OCI-LY3 (cell line): Measurements from ENCODE around the gene GALNT2.

Experiments used
- H2AFZ ChIP-seq: fragments of 200-600, 300-600 bp; shearing (Covaris generic); 2 replicates; pipeline ENCODE4 v1.6.0; 2014; ENCODE audit warnings: antibody characterized with exemption, low read depth, low read length
- H3K27ac ChIP-seq: fragments of 200-600, 300-600 bp; sonication (generic); 2 replicates; pipeline ENCODE4 v1.5.1; 2014; ENCODE audit warnings: mild to moderate bottlenecking, low read length, moderate library complexity, mixed read lengths
- H3K27me3 ChIP-seq: fragments of 200-600, 300-600 bp; sonication (generic); 2 replicates; pipeline ENCODE4 v1.6.1; 2014; ENCODE audit warnings: low read depth, low read length, mixed read lengths
- H3K36me3 ChIP-seq: fragments of 200-600, 300-600 bp; sonication (generic); replicated peaks from 2 replicates; pipeline ENCODE3; 2014; ENCODE audit warnings: low read depth, low read length, mixed read lengths
- H3K4me1 ChIP-seq: fragments of 300-600, 200-600 bp; sonication (generic); 2 replicates; pipeline ENCODE4 v1.6.1; 2014; ENCODE audit warnings: low read length, mixed read lengths
- H3K4me2 ChIP-seq: fragments of 200-600, 300-600 bp; sonication (generic); 2 replicates; pipeline ENCODE4 v1.6.1; 2014; ENCODE audit warnings: low read length, mixed read lengths
- H3K4me3 ChIP-seq: fragments of 300-600, 200-600 bp; sonication (generic); 2 replicates; pipeline ENCODE4 v1.5.1; 2014; ENCODE audit warnings: antibody characterized with exemption, mild to moderate bottlenecking, low read length, moderate library complexity
- H3K79me2 ChIP-seq: fragments of 300-600, 200-600 bp; shearing (Covaris generic); 2 replicates; pipeline ENCODE4 v1.6.1; 2014; ENCODE audit warnings: mild to moderate bottlenecking, low read length, mixed read lengths
- H3K9ac ChIP-seq: fragments of 300-600, 200-600 bp; shearing (Covaris generic); 2 replicates; pipeline ENCODE4 v1.6.0; 2014; ENCODE audit warnings: mild to moderate bottlenecking, low read length, moderate library complexity
- H3K9me3 ChIP-seq: fragments of 200-600, 300-600 bp; shearing (Covaris generic); 2 replicates; pipeline ENCODE4 v1.6.1; 2014; ENCODE audit warnings: low read length, mixed read lengths; ENCODE audit not compliant: insufficient read depth
- H4K20me1 ChIP-seq: fragments of 200-600, 300-600 bp; sonication (generic); 2 replicates; pipeline ENCODE4 v1.6.1; 2016; ENCODE audit warnings: low read length, mixed read lengths; ENCODE audit not compliant: insufficient read depth
- EZH2phosphoT487 ChIP-seq: fragments of 200-600 bp; shearing (Covaris generic); IDR thresholded peaks from 2 replicates; pipeline ENCODE4 v1.6.1; 2018; ENCODE audit warnings: antibody characterized with exemption, mixed run types, low read depth
- TF ChIP-seq, protein P1 (sequence below): fragments of 200-600, 300-600 bp; sonication (generic); IDR thresholded peaks from 2 replicates; pipeline ENCODE4 v1.5.1; 2014; ENCODE audit warnings: antibody characterized with exemption, low read length, low read depth

The GALNT2 gene

DNA sequence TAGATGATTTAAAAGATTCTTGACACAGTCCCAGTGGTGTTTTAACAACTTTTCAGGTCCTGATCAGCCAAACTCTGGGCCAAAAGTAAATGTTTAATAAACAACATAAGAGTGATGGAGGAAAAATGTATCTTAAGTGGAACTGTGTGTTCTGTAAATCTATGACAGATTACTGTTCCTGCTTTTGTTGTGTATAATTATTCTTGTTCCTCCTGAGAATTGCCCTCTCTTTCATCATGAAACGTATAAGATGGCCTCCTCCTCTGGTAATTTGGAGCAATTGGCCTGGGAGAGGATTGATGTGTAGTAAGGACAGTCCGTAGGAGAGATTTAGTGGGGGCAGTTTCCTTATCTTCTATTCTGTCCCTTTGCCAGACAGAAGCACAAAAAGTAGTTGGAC, 34.5 kb downstream of the GALNT2 start:
- Histone ChIP-seq H3K4me2 (no peak overlapping the region), H2AFZ (no peak overlapping the region), H4K20me1 (peaks cover 57% of the 10 kb centered on the region), H3K27ac (no peak overlapping the region), H3K36me3 (no peaks in the 10 kb centered on the region), H3K79me2 (peaks cover 66% of the 10 kb centered on the region), H3K4me3 (no peak overlapping the region), H3K27me3 (no peaks in the 10 kb centered on the region), H3K9me3 (no peaks in the 10 kb centered on the region), H3K4me1 (peaks cover 52% of the 10 kb centered on the region), H3K9ac (no peak overlapping the region)
- TF ChIP-seq, protein P1, sequence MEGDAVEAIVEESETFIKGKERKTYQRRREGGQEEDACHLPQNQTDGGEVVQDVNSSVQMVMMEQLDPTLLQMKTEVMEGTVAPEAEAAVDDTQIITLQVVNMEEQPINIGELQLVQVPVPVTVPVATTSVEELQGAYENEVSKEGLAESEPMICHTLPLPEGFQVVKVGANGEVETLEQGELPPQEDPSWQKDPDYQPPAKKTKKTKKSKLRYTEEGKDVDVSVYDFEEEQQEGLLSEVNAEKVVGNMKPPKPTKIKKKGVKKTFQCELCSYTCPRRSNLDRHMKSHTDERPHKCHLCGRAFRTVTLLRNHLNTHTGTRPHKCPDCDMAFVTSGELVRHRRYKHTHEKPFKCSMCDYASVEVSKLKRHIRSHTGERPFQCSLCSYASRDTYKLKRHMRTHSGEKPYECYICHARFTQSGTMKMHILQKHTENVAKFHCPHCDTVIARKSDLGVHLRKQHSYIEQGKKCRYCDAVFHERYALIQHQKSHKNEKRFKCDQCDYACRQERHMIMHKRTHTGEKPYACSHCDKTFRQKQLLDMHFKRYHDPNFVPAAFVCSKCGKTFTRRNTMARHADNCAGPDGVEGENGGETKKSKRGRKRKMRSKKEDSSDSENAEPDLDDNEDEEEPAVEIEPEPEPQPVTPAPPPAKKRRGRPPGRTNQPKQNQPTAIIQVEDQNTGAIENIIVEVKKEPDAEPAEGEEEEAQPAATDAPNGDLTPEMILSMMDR: no peak
- no peak for TF ChIP-seq EZH2phosphoT487

DNA sequence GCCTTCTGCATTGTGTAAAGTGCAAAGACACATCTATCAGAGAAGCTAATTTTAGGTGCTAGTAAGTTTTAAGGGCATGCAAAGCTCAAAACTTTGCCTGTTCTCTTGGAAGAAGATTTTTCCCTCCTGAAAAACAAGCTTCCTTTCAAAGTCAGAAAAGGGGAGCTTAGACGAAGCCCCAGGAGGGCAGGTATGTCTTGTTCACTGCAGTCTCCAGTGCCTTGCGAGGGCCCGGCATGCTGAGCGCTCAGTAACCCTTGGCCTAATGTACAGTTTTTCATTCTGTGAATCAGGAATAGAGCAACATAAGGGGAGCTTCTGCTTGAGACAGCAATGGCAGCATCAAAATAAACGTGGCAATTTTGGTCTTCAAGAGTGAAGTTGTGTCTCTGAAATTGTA, 35.0 kb downstream of the GALNT2 start:
- H3K27ac ChIP-seq: no peak overlapping the region
- no peak overlapping the region for H3K4me2 ChIP-seq
- no peak overlapping the region for H3K4me3 ChIP-seq
- TF ChIP-seq, protein P1: no peak
- TF ChIP-seq EZH2phosphoT487: no peak
- H3K36me3 ChIP-seq: peaks cover 2% of the 10 kb centered on the region
- H2AFZ ChIP-seq: no peak overlapping the region
- peaks cover 57% of the 10 kb centered on the region for H3K4me1 ChIP-seq
- no peaks in the 10 kb centered on the region for H3K27me3 ChIP-seq
- H3K9me3 ChIP-seq: no peaks in the 10 kb centered on the region
- H3K79me2 ChIP-seq: peaks cover 71% of the 10 kb centered on the region
- H4K20me1 ChIP-seq: peaks cover 61% of the 10 kb centered on the region
- no peak overlapping the region for H3K9ac ChIP-seq

DNA sequence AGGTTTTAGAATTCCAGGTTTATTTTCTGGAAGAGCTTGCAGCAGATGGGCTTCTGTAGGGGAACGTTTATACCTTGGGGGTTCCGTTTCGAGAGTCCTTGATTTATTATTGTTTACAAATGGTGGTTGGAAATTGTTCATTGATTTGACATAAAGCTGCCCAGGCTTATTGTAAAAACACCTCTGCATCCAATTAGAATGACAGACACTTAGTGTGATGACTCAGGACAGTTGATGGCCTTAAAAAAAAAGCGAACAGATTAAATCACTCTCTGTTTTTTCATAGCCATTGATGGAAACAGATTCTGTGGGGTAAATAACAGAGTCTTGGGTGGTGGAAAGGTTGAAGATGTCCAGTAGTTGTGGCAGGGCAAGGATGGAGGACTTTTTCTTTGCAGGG, 35.4 kb downstream of the GALNT2 start:
- Histone ChIP-seq H3K27ac (no peak overlapping the region), H3K79me2 (peaks cover 75% of the 10 kb centered on the region), H3K9ac (no peak overlapping the region), H3K4me1 (peaks cover 62% of the 10 kb centered on the region), H3K4me3 (no peak overlapping the region), H3K9me3 (no peaks in the 10 kb centered on the region), H3K36me3 (peaks cover 4% of the 10 kb centered on the region), H3K27me3 (no peaks in the 10 kb centered on the region), H2AFZ (no peak overlapping the region), H4K20me1 (peaks cover 62% of the 10 kb centered on the region), H3K4me2 (no peak overlapping the region)
- TF ChIP-seq, protein P1: no peak
- TF ChIP-seq EZH2phosphoT487: no peak

DNA sequence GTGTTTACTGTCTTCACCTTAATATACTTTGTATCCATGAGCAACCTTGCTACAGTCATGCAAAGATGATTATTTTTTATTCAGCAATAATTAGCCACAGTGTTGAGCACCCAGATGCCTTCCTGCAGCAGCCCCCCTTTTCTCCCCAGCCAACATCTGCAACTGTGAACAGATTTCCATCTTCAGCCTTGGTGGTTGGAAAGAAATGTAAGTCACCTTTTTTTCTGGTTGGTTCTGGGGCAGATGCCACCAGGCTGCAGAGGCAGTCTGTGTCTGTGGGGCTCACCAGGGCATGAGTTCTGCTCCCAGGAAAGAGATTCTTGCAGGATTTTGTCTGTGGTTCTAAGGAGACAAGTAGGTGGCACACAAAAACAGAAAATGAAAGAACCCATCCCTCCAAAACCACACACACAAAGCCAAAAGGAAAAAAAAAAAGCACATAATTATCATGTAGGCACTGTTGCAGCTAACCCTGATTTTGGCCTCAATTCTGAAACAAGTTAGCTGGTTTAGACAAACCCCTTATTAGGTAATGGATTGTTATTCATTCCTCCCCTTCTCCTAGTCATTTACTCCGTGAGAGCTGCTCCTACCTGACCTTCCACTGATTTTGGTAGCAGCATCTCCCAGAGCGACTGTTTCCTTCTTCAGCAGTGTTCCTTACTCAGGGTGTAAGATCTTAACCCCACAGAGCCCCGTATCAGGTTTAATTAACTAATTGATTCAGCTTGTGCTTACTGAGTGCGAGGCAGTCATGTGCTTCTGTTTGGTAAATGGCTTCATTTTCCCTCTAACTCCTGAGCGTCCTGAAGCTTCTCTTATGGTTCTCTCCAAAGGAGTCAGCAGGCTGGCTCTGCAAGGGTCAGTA, 36.5 kb downstream of the GALNT2 start:
- peaks cover 72% of the 10 kb centered on the region for H3K4me1 ChIP-seq
- no peak for TF ChIP-seq EZH2phosphoT487
- TF ChIP-seq, protein P1: no peak
- no peak overlapping the region for H2AFZ ChIP-seq
- peak overlapping the region; percentile 88 for H3K4me2 ChIP-seq
- peaks cover 80% of the 10 kb centered on the region for H3K79me2 ChIP-seq
- peaks cover 61% of the 10 kb centered on the region for H4K20me1 ChIP-seq
- H3K4me3 ChIP-seq: peak overlapping the region; percentile 62
- H3K9ac ChIP-seq: peak overlapping the region; percentile 6; the same call in 1 of the 2 replicates
- H3K36me3 ChIP-seq: peaks cover 4% of the 10 kb centered on the region
- H3K27me3 ChIP-seq: no peaks in the 10 kb centered on the region; the same call in 1 of the 2 replicates
- no peak overlapping the region for H3K27ac ChIP-seq
- no peaks in the 10 kb centered on the region for H3K9me3 ChIP-seq
